ENCODE measurements around the gene ABHD16B. TPM values are rescaled to one million over a fixed set of nuclear protein-coding genes. Genes with fewer than 3 reads are reported as not detected.

ABHD16B gene
- polyA plus RNA-seq, 2 donors = 0.42 to 0.92 TPM

GRCh38 chr20:63884506-63885263, 23.4 kb downstream of the ABHD16B start:
- H3K27me3 ChIP-seq (ENCODE audit: control insufficient read depth in 1 of 2, insufficient read depth in 2 of 2, low read length in 2 of 2) = no peaks in the 10 kb centered on the region
- WGBS, 2 donors = 67 to 74% methylated on average over 21 of the region's 21 CpGs
- H3K4me3 ChIP-seq (ENCODE audit: low read depth in 1 of 2, low read length in 2 of 2) = no peak overlapping the region
- peaks cover 0 to 25% of the 10 kb centered on the region in 2 donors for H3K4me1 ChIP-seq (ENCODE audit: control insufficient read depth in 2 of 2, insufficient read depth in 2 of 2, low read length in 1 of 2)
- H3K27ac ChIP-seq (ENCODE audit: low read depth in 2 of 2, low read length in 1 of 2) = no peak overlapping the region
- no peaks in the 10 kb centered on the region for H3K9me3 ChIP-seq (ENCODE audit: control insufficient read depth in 2 of 2, insufficient read depth in 1 of 2, low read depth in 1 of 2, low read length in 1 of 2)
- H3K36me3 ChIP-seq (ENCODE audit: control insufficient read depth in 2 of 2, insufficient read depth in 2 of 2, low read length in 1 of 2) = peaks cover 15 to 59% of the 10 kb centered on the region in 2 donors

- peak overlapping the region; percentile 17 to 37 for H3K4me3 ChIP-seq (ENCODE audit: low read depth in 1 of 2, low read length in 2 of 2)
- H3K36me3 ChIP-seq (ENCODE audit: control insufficient read depth in 2 of 2, insufficient read depth in 2 of 2, low read length in 1 of 2) = peaks cover 18 to 62% of the 10 kb centered on the region in 2 donors
- peaks cover 0 to 28% of the 10 kb centered on the region in 2 donors for H3K4me1 ChIP-seq (ENCODE audit: control insufficient read depth in 2 of 2, insufficient read depth in 2 of 2, low read length in 1 of 2)
- 64 to 76% methylated on average over 25 to 27 of the region's 27 CpGs for WGBS, 2 donors
- H3K27me3 ChIP-seq (ENCODE audit: control insufficient read depth in 1 of 2, insufficient read depth in 2 of 2, low read length in 2 of 2) = no peaks in the 10 kb centered on the region
- H3K9me3 ChIP-seq (ENCODE audit: control insufficient read depth in 2 of 2, insufficient read depth in 1 of 2, low read depth in 1 of 2, low read length in 1 of 2) = no peaks in the 10 kb centered on the region
- H3K27ac ChIP-seq (ENCODE audit: low read depth in 2 of 2, low read length in 1 of 2) = peak overlapping the region; percentile 49 to 73
Observed at GRCh38 chr20:63885264-63886053, 24.2 kb downstream of the ABHD16B start.

- Histone ChIP-seq H3K4me3 (ENCODE audit: low read depth in 1 of 2, low read length in 2 of 2) (peak overlapping the region; percentile 17 to 37), H3K4me1 (ENCODE audit: control insufficient read depth in 2 of 2, insufficient read depth in 2 of 2, low read length in 1 of 2) (peaks cover 0 to 33% of the 10 kb centered on the region in 2 donors), H3K36me3 (ENCODE audit: control insufficient read depth in 2 of 2, insufficient read depth in 2 of 2, low read length in 1 of 2) (peaks cover 18 to 66% of the 10 kb centered on the region in 2 donors), H3K9me3 (ENCODE audit: control insufficient read depth in 2 of 2, insufficient read depth in 1 of 2, low read depth in 1 of 2, low read length in 1 of 2) (no peaks in the 10 kb centered on the region), H3K27ac (ENCODE audit: low read depth in 2 of 2, low read length in 1 of 2) (peak overlapping the region; percentile 49 to 73), H3K27me3 (ENCODE audit: control insufficient read depth in 1 of 2, insufficient read depth in 2 of 2, low read length in 2 of 2) (no peaks in the 10 kb centered on the region)
- 92 to 96% methylated on average over 11 to 14 of the region's 14 CpGs for WGBS, 2 donors
Observed at GRCh38 chr20:63886054-63886419, 24.7 kb downstream of the ABHD16B start.

- peaks cover 0 to 37% of the 10 kb centered on the region in 2 donors for H3K4me1 ChIP-seq (ENCODE audit: control insufficient read depth in 2 of 2, insufficient read depth in 2 of 2, low read length in 1 of 2)
- peaks cover 18 to 66% of the 10 kb centered on the region in 2 donors for H3K36me3 ChIP-seq (ENCODE audit: control insufficient read depth in 2 of 2, insufficient read depth in 2 of 2, low read length in 1 of 2)
- no peaks in the 10 kb centered on the region for H3K9me3 ChIP-seq (ENCODE audit: control insufficient read depth in 2 of 2, insufficient read depth in 1 of 2, low read depth in 1 of 2, low read length in 1 of 2)
Observed at GRCh38 chr20:63886921-63887320, 25.6 kb downstream of the ABHD16B start.

GRCh38 chr20:63889241-63890200, 28.2 kb downstream of the ABHD16B start:
- Histone ChIP-seq H3K27ac (ENCODE audit: low read depth in 2 of 2, low read length in 1 of 2) (peak overlapping the region; percentile 74 to 95), H3K27me3 (ENCODE audit: control insufficient read depth in 1 of 2, insufficient read depth in 2 of 2, low read length in 2 of 2) (no peaks in the 10 kb centered on the region), H3K4me1 (ENCODE audit: control insufficient read depth in 2 of 2, insufficient read depth in 2 of 2, low read length in 1 of 2) (peaks cover 0 to 33% of the 10 kb centered on the region in 2 donors), H3K9me3 (ENCODE audit: control insufficient read depth in 2 of 2, insufficient read depth in 1 of 2, low read depth in 1 of 2, low read length in 1 of 2) (no peaks in the 10 kb centered on the region), H3K4me3 (ENCODE audit: low read depth in 1 of 2, low read length in 2 of 2) (peak overlapping the region in 1 of 2 donors; percentile 7), H3K36me3 (ENCODE audit: control insufficient read depth in 2 of 2, insufficient read depth in 2 of 2, low read length in 1 of 2) (peaks cover 8 to 44% of the 10 kb centered on the region in 2 donors)
- 54 to 65% methylated on average over 25 of the region's 25 CpGs for WGBS, 2 donors

More at GRCh38 chr20:63886921-63887320, 25.6 kb downstream of the ABHD16B start:
- 90 to 92% methylated on average over 11 of the region's 11 CpGs for WGBS, 2 donors
- peak overlapping the region; percentile 0 to 24 for H3K4me3 ChIP-seq (ENCODE audit: low read depth in 1 of 2, low read length in 2 of 2)
- H3K27ac ChIP-seq (ENCODE audit: low read depth in 2 of 2, low read length in 1 of 2) = peak overlapping the region in 1 of 2 donors; percentile 59
- no peaks in the 10 kb centered on the region for H3K27me3 ChIP-seq (ENCODE audit: control insufficient read depth in 1 of 2, insufficient read depth in 2 of 2, low read length in 2 of 2)

- WGBS, 2 donors = 65 to 73% methylated on average over 7 of the region's 7 CpGs
- H3K4me1 ChIP-seq (ENCODE audit: control insufficient read depth in 2 of 2, insufficient read depth in 2 of 2, low read length in 1 of 2) = peaks cover 0 to 27% of the 10 kb centered on the region in 2 donors
- peak overlapping the region; percentile 74 to 95 for H3K27ac ChIP-seq (ENCODE audit: low read depth in 2 of 2, low read length in 1 of 2)
- H3K4me3 ChIP-seq (ENCODE audit: low read depth in 1 of 2, low read length in 2 of 2) = peak overlapping the region in 1 of 2 donors; percentile 7
- peaks cover 8 to 41% of the 10 kb centered on the region in 2 donors for H3K36me3 ChIP-seq (ENCODE audit: control insufficient read depth in 2 of 2, insufficient read depth in 2 of 2, low read length in 1 of 2)
- H3K9me3 ChIP-seq (ENCODE audit: control insufficient read depth in 2 of 2, insufficient read depth in 1 of 2, low read depth in 1 of 2, low read length in 1 of 2) = no peaks in the 10 kb centered on the region
- H3K27me3 ChIP-seq (ENCODE audit: control insufficient read depth in 1 of 2, insufficient read depth in 2 of 2, low read length in 2 of 2) = no peaks in the 10 kb centered on the region
Observed at GRCh38 chr20:63890201-63890576, 28.9 kb downstream of the ABHD16B start.

GRCh38 chr20:63890616-63891015, 29.3 kb downstream of the ABHD16B start:
- no peaks in the 10 kb centered on the region for H3K9me3 ChIP-seq (ENCODE audit: control insufficient read depth in 2 of 2, insufficient read depth in 1 of 2, low read depth in 1 of 2, low read length in 1 of 2)
- peak overlapping the region; percentile 74 to 92 for H3K27ac ChIP-seq (ENCODE audit: low read depth in 2 of 2, low read length in 1 of 2)
- WGBS, 2 donors = 52 to 69% methylated on average over 7 of the region's 7 CpGs
- H3K36me3 ChIP-seq (ENCODE audit: control insufficient read depth in 2 of 2, insufficient read depth in 2 of 2, low read length in 1 of 2) = peaks cover 8 to 36% of the 10 kb centered on the region in 2 donors
- no peak overlapping the region for H3K4me3 ChIP-seq (ENCODE audit: low read depth in 1 of 2, low read length in 2 of 2)
- H3K27me3 ChIP-seq (ENCODE audit: control insufficient read depth in 1 of 2, insufficient read depth in 2 of 2, low read length in 2 of 2) = no peaks in the 10 kb centered on the region
- peaks cover 0 to 23% of the 10 kb centered on the region in 2 donors for H3K4me1 ChIP-seq (ENCODE audit: control insufficient read depth in 2 of 2, insufficient read depth in 2 of 2, low read length in 1 of 2)

GRCh38 chr20:63891061-63892002, 30.0 kb downstream of the ABHD16B start:
- Histone ChIP-seq H3K4me3 (ENCODE audit: low read depth in 1 of 2, low read length in 2 of 2) (no peak overlapping the region), H3K4me1 (ENCODE audit: control insufficient read depth in 2 of 2, insufficient read depth in 2 of 2, low read length in 1 of 2) (peaks cover 2 to 20% of the 10 kb centered on the region in 2 donors), H3K27me3 (ENCODE audit: control insufficient read depth in 1 of 2, insufficient read depth in 2 of 2, low read length in 2 of 2) (no peaks in the 10 kb centered on the region), H3K27ac (ENCODE audit: low read depth in 2 of 2, low read length in 1 of 2) (peak overlapping the region; percentile 74 to 92), H3K36me3 (ENCODE audit: control insufficient read depth in 2 of 2, insufficient read depth in 2 of 2, low read length in 1 of 2) (peaks cover 5 to 31% of the 10 kb centered on the region in 2 donors), H3K9me3 (ENCODE audit: control insufficient read depth in 2 of 2, insufficient read depth in 1 of 2, low read depth in 1 of 2, low read length in 1 of 2) (no peaks in the 10 kb centered on the region)
- WGBS, 2 donors = 80 to 81% methylated on average over 29 of the region's 29 CpGs
